NCI-H774 (cell line): ENCODE measurements around the gene HERC2.
"Not testable (repeated sequence)": the region's sequence is repeated elsewhere in the genome, so short reads cannot be mapped to it uniquely, and the experiment has no call there.

Experiments used
- DNase-seq: peaks from one replicate; lab custom pipeline; 2025; lab: John Stamatoyannopoulos, UW

The HERC2 gene

GRCh38 chr15:28227303-28227702, 94.7 kb downstream of the HERC2 start:
- not testable (repeated sequence) for DNase-seq

DNA sequence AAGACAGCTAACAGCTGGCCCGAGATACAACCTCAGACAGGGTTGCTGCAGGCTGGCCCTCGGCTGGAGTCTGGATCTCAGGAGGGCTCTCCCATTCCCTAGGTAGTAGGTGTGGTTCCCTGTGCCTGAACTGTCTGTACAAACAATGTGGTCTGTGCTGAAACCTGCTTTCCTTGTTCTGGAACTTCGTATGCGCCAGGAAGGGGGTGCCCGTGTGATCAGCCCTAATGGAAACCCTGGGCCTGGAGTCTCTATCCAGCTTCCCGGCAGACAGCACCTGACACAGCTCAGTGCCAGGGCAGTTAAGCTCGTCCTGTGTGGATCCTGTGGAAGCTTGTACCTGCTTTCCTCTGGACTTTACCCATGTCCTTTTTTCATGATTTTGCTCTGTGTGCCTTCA, 99.4 kb downstream of the HERC2 start:
- not testable (repeated sequence) for DNase-seq

DNA sequence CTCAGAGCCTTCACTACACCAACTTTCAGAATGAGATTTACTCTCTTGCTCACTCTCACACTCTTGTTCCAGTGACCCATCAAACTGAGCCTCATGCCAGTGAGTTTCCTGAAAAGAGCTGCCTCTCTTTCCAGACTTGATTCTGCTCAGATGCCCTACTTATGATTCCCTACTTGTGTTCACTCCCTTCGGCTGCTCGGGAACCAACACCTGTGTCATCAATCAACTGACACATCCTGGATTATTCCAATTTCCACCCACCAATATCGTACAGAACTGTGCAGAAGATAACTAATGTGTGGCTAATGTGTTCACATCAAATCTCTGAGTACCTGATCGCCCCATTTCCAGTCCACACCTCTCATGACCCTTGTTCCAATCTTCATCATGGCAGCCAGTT, 100.3 kb downstream of the HERC2 start:
- not testable (repeated sequence) for DNase-seq

DNA sequence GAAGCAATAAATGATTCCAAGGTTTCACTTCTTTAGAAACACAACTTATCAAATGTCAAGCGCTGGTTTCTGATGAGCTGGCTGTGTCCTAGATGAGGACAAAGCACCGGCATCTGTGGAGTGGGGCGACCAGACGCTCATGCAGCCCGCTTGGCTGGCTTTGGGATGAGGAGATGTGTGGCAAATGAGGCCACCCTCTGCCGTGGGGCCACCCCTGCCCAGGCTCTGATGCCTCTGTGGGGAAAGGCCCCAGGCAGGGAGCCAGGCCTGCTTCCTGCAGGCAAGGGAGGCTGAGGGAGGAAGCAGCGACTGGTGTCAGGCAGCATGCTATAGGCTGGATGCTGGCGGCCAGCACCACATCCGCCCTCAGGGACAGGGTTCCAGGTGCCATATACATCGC, 102.9 kb downstream of the HERC2 start:
- DNase-seq, result no peak

DNA sequence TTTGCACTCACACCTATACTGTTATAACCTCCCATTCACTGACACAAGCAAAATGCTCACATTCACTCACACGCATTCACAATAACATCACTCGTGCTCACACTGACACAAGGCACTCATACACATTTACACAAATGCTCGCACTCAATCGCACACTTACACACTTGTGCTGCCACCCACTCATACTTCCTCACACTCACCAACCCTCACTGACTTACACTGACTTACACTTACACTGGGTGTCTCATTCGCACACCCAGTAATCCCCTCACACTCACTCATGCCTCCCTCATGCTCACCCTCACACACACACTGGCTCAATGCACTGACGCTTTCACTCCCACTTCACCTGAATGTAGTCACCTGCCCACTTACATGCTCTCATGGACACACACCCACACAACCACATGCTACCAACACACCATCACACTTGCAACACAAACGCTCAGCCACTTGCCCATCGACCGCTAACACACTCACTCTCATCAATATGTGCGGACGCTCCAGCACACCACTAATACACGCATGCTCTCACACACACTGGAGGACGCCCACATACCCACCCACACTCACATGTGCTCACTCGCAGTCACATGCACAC, 104.9 kb downstream of the HERC2 start:
- DNase-seq, result not testable (repeated sequence)

- DNase-seq, result not testable (repeated sequence)
These were observed 106.5 kb downstream of the HERC2 start for GRCh38 chr15:28215521-28215920.

DNA sequence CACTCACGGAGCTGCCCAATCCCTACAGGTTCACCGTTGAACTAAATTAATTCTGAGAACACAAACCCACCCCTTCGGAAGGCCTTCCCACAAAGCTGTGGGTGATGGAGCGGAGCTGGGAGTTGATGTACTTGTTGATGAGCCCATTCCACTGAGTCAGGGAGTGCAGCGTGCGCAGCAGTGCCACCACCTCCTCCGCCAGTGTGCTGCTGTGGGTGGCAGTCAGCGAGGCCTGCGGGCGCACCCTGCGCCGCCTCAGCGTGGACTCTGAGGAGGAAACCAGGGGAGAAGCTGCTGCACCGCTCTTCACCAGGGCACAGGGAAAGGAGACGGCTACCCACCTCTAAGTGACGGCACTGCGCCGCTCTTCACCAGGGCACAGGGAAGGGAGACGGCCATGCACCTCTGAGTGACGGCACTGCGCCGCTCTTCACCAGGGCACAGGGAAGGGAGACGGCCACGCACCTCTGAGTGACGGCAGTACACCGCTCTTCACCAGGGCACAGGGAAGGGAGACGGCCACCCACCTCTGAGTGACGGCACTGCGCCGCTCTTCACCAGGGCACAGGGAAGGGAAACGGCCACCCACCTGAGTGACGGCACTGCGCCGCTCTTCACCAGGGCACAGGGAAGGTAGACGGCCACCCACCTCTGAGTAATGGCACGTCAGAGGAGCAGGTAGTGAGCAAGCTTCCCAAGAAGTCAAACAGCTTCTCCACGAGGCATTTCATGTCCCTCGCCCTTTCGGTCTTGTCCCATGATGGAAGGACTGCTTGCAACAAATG, 107.8 kb downstream of the HERC2 start:
- DNase-seq, result not testable (repeated sequence)

DNA sequence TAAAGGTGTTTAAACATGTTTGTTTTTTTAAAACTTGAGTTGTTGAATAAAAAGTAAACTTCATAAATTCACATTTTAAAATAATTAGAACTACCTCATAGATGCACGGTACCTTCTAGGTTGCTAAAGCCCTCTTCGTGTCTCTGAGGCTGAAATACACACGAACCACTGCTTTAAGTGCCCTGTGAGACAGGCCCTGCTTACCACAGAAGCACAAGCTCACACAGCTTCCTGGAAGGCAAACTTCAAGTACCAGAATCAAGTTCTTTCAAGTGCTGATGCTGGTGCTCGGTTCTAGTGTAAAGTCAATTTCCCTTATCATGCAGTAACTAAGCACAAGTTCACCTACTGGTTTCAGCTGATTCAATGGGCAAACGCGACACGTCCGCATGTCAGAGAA, 108.6 kb downstream of the HERC2 start:
- DNase-seq, result not testable (repeated sequence)

- no peak for DNase-seq
These were observed 113.4 kb downstream of the HERC2 start for GRCh38 chr15:28208583-28208982.

DNA sequence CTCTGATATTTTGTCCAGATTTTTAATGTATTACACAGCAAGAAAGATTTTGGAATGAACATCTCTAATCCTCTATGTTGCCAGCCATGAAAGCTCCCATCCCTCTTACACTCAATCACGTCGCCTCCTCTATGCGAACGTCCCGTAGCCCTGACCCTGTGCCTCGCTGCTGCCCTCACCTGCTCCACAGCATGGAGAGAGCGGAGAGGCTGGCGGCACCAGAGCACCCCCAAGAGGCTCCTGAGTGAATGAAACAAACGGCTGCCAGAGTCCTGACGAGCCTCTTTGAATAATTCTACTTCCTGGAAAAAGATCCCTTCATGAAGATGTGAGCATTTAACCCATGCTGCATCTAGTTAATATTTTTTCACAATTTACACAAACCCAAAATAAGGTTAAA, 116.3 kb downstream of the HERC2 start:
- not testable (repeated sequence) for DNase-seq

DNA sequence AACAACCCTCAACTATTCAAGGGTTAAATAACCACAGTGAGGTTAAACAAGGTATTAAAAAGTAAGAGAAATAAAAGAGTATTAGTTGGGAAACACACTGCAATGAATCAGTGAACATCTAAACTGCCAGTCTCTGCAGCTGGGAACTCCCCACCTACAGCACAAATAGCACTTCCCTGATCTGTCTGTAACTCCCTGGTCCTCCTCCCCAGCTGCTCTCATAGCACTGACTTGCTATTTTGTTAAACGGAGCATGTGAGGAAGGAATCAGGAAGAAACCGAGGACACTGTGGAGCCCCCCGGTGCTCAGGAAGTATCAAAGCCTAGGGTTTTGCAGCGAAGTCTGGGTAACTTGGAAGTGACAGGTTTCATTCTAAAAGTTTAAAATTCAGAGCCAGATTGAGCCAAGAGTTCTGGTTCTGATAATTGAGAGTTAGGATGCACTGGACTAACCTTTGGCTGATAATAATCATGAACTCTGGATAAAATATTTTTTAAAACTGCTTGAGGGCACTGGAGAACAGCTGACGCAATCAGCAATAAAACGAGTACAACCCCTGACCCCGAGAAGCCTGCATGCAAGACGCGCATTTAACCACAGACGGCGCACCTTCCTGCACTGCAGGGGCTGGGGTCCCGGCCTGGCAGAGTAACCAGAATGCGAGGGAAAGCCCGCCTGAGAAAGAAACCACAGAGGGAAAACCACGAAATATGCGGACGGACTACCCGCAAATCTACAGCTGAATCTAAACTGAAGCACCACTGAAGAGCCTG, 118.7 kb downstream of the HERC2 start:
- not testable (repeated sequence) for DNase-seq

DNA sequence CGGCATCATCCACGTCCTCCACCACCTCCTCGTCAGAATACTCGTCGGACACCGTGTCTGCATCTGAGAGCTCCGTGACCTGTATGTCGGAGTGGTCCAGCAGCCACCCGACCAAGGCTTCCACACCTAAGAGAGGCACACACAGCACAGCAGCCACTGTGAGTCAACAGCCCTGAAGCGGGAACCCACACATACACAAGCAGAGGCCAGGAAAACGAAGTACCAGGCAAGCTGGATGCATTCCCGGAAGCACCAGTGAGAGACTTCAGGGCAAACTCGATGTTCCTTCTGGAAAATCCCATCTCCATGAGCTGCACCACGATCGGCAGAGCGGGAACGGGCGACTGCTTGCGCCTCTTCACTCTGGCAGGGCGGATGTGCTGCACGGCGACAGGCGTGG, 119.9 kb downstream of the HERC2 start:
- not testable (repeated sequence) for DNase-seq

DNA sequence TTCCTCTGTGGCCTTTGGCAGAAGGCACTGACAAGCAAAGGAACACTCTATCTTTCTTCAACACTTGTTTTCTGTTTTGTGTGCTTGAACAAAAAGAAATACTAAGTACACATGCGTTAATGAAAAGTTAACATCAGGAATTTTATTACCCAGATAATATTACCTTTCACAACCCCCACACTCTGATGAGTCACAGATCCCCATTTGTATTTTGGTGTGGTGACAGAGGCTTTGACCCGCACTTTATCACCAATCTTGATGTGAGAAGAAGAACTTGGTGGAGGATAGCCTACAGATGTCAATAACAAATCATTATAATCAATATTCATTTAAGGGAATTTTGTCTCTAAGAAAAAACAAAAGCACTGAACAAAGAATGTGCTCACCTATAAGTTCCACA, 123.8 kb downstream of the HERC2 start:
- DNase-seq, result not testable (repeated sequence)

DNA sequence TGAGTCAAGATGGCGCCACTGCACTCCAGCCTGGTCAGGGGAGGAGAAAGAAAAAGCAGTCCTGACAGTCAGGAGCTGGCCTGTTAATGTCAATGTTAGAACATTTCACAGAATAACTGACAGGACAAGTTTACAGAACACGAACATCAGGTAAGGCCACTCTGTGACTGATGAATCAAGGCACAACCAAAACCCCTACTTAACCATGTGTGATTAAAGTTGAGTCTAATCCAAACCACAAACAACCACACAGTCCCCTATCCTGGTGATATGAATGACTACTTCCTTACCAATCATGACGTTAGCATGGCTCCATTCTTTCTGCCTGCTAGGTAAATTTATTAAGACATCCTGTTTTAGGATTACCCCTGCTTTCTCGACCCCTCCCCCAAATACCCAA, 124.3 kb downstream of the HERC2 start:
- DNase-seq, result not testable (repeated sequence)

GRCh38 chr15:28196581-28196980, 125.4 kb downstream of the HERC2 start:
- not testable (repeated sequence) for DNase-seq

- no peak for DNase-seq
These were observed 129.2 kb downstream of the HERC2 start for GRCh38 chr15:28192772-28193171.

GRCh38 chr15:28191832-28192231, 130.1 kb downstream of the HERC2 start:
- no peak for DNase-seq

GRCh38 chr15:28190391-28191174, 131.4 kb downstream of the HERC2 start:
- DNase-seq, result no peak

- DNase-seq, result no peak
These were observed 136.7 kb downstream of the HERC2 start for GRCh38 chr15:28185148-28185895.

DNA sequence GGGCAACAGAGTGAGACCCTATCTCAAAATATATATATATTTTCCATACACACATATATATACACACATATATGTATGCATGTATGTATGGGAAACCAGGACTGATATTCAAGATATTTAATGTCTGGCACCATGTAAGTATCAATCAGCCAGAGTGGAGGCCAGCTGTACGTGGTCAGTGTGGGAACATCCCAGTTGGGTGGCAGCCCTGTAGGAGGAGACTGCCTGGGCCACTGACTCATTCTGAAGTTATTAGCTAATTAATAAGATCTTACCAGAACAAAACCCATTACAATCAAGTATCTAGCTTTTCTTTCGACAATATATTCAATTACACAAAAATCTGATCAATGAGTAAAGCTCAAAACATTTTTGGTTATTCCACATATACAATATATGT, 137.8 kb downstream of the HERC2 start:
- no peak for DNase-seq

- no peak for DNase-seq
These were observed 139.2 kb downstream of the HERC2 start for GRCh38 chr15:28182731-28183130.
